GM12865 (cell line): ENCODE results near the gene SF3A2.
A peak's percentile ranks its signal among the peaks of the same experiment; 100 is the strongest.

Source experiments
- DNase-seq: peaks from one replicate; pipeline ENCODE4 v3.0.0; 2010; ENCODE audit warnings: low read depth
- H3K4me3 ChIP-seq: 2 replicates; pipeline ENCODE4 v1.5.1; 2011; ENCODE audit warnings: mild to moderate bottlenecking, low read depth, low read length, control low read depth
- TF ChIP-seq, protein P1 (sequence below): IDR thresholded peaks from 2 replicates; pipeline ENCODE4 v1.5.1; 2011; ENCODE audit warnings: low read length, control low read depth, low read depth, inconsistent platforms; ENCODE audit not compliant: insufficient read depth; ENCODE audit errors: missing control alignments

SF3A2 gene

DNA sequence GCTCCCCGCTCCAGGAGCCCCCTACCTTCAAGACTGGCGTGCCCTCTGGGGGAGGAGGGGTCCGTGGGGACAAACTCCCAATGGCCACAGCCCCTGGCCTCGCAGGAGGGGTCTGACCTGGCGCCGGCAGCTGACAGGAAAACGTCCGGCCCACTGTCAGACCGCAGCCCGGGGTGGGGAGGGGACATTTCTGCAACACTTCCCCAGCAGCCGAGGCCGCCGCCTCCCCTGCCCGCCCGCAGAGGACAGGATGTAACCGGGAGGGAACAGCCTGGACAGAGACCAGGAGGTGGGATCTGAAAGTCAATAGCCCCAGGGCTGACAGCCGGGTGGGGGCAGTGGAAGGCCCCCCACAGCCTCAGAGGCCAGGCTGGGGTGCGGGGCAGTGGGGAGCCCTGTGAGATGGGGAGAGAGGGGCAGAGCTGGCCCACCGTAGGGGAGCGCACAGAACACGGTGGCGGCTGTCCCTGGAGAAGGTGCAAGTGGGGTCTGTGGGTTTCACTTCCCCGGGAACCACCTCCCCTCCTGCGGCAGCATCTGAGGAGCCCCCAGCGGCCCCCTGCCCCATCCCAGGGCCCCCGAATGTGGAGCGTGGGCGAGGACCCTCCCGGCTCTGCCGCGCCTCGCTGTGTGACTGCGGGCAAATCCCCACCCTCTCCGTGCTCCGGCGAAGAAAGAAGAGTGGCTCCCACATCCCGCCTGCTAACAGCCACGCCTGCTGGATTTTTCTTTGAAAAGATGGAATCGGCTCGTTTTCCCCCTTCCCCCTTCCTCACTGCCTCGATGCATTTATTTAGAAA lies 45.6 kb downstream of the SF3A2 start, which contains the start of gene PEAK3:
Gene PEAK3, minus strand, starts transcription at position 114 of the 800 bp plus-strand sequence. CDS start 1,244 bp downstream, outside the sequence.
- no peak within 1 kb of the TSS for H3K4me3 ChIP-seq
- TF ChIP-seq, protein P1, sequence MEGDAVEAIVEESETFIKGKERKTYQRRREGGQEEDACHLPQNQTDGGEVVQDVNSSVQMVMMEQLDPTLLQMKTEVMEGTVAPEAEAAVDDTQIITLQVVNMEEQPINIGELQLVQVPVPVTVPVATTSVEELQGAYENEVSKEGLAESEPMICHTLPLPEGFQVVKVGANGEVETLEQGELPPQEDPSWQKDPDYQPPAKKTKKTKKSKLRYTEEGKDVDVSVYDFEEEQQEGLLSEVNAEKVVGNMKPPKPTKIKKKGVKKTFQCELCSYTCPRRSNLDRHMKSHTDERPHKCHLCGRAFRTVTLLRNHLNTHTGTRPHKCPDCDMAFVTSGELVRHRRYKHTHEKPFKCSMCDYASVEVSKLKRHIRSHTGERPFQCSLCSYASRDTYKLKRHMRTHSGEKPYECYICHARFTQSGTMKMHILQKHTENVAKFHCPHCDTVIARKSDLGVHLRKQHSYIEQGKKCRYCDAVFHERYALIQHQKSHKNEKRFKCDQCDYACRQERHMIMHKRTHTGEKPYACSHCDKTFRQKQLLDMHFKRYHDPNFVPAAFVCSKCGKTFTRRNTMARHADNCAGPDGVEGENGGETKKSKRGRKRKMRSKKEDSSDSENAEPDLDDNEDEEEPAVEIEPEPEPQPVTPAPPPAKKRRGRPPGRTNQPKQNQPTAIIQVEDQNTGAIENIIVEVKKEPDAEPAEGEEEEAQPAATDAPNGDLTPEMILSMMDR: no peak
- peak; percentile 45 for DNase-seq

DNA sequence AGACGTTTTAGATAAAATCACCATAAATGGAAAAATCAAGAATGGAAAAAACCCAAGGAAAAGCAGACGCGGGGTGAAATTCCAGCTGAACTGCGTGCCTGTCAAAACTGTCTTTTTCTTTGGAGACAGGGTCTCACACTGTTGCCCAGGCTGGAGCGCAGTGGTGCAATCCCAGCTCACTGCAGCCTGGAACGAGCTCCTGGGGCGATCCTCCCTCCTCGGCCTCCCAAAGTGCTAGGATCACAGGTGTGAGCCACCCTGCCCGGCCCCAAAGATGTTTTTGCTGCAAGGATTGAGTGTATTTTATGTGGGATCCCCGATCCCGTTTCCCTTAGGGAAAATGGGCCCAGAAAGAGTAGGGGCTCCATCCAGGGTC lies 46.2 kb downstream of the SF3A2 start:
- TF ChIP-seq, protein P1: no peak
- no peak for DNase-seq
- no peak overlapping the region for H3K4me3 ChIP-seq

DNA sequence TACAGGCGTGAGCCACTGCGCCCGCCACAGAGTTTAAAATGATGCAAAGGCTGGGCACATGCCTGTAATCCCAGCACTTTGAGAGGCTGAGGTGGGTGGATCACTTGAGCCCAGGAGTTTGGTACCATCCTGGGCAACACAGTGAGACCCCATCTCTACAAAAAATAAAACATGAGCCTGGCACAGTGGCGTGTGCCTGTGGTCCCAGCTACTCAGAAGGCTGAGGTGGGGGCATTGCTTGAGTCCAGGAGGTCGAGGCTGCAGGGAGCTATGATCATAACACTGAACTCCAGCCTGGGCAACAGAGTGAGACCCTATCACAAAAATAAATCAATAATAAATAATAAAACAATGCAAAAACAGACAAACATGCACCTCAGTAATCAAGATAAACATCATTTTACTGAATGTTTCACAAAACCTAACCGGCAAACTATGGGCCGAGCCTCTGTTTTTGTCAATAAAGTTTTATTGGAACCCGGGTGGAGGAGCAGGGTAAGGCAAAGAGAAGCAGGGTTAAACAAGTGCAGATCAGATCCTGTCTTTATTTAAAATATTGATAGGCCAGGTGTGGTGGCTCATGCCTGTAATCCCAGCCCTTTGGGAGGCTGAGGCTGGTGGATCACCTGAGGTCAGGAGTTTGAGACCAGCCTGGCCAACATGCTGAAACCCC lies 47.3 kb downstream of the SF3A2 start:
- no peak for DNase-seq
- H3K4me3 ChIP-seq: no peak overlapping the region
- TF ChIP-seq, protein P1: no peak

DNA sequence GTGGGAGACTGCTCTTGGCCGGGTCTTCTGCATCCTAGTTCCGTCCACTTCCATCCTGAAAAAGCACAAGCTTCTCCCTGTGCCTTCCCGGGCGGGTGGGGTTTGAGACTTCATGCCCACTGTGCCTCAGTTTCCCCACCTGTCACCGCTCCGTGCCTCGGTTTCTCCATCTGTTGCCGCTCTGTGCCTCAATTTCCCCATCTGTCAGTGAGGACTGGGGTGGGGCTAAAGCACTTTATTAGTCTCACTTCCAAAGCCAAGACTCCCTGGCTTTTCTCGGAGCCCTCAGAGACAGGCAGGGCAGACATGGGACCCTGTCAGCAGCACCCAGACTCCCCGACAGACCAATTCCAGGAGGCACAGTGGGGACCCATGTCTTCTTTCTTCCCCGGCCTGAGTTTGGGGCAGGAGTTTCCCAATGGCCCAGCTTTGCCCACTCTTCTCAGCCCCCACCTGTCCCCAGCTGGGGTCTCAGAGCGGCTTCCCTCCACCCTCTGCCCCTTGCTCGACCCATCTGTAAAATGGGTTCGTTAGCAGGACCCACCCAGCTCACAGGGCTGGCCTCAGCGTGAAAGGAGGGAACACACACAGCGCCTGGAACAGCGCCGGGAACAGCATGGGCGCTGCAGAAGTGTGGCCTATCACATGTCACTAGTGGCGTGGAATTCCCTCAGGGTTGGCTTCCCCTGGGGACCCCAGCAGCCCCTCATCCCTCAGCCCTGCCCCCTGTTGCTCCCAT lies 49.9 kb downstream of the SF3A2 start:
- TF ChIP-seq, protein P1: no peak
- DNase-seq: no peak
- no peak overlapping the region for H3K4me3 ChIP-seq

DNA sequence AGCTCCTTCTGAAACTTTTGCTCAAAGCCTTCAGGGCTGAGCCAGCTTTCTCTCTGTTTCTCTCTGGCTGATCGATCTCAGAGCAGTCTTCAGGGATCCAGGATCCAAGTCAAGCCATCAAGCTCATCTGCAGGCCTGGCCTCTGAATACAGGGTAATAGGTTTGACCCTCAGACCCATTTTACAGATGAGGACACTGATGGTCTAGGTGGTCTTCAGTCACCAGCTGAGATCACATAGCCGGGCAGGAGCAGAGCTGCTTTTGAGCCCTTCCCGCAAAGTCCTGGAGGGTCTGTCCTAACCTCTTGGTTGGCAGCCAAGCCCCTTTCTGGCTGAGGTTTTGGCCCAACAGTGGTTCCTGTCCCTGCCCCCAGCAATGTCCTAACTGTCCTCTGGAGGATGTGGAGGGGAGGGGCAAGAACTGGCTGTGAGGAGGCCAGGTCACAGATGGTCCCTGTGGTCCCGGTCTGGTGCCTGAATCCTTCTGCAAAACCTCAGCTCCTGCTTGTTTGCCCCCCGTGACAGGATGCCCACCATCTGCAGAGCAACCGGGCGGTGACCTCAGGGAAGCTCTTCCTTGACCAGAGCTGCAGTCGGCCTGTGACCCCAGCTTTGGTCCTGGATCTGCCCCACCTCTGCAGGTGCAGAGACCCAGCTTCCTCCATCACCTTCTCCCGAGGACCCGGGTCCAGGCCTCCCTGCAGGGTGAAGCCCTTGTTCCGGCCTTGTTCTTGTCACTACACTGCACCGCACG lies 51.1 kb downstream of the SF3A2 start:
- no peak overlapping the region for H3K4me3 ChIP-seq
- TF ChIP-seq, protein P1: no peak
- DNase-seq: no peak

DNA sequence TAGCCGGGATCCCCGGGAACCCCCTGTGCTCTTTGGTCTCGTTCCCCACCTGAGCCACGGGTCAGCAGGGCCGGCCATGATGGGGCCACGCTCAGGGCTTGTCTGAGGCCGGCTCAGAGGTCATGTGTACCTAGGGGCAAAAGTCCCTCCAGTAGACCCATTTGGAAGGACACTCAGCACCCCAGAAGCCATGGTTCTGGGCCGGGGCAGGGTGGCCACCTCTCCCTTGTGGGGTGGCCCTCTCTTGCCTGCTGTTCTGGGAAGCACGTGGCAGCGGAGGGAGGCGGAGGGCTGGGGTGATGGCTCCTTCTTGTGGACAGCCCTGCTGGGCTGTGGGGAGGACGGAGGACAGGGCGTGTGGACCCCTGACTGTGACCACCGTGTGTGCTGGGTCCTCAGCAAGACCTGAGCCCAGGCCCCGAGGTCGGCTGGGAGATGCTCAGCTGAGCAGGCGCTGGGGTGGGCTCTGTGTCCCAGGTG lies 51.8 kb downstream of the SF3A2 start:
- H3K4me3 ChIP-seq: no peak overlapping the region
- TF ChIP-seq, protein P1: no peak
- no peak for DNase-seq
